HL-60 (cell line): ENCODE results near the gene ARHGAP10.

ENCODE experiments used
- DNase-seq, 2 experiments: peaks; one replicate each; pipeline ENCODE4 v3.0.0-alpha.2; 2010 to 2020; ENCODE audit warnings: low read depth in 1 of 2, low spot score in 1 of 2
- H3K27ac ChIP-seq: fragments of 250-450 bp; sonication (Bioruptor Pico); replicated peaks from 2 replicates; pipeline ENCODE4 v1.5.1; 2020; ENCODE audit warnings: mild to moderate bottlenecking, moderate library complexity
- H3K27me3 ChIP-seq: fragments of 250-450 bp; sonication (Bioruptor Pico); 2 replicates; pipeline ENCODE4 v1.5.1; 2021; ENCODE audit warnings: mild to moderate bottlenecking, moderate library complexity; ENCODE audit not compliant: insufficient read depth, poor library complexity, severe bottlenecking
- H3K4me3 ChIP-seq: replicated peaks from 2 replicates; pipeline ENCODE4 v1.5.1; 2011; ENCODE audit warnings: mild to moderate bottlenecking, control low read depth, low read length; ENCODE audit not compliant: insufficient read depth
- CTCF ChIP-seq: IDR thresholded peaks from one replicate; pipeline ENCODE4 v1.5.1; 2011; ENCODE audit warnings: low read length, control low read depth, inconsistent platforms; ENCODE audit not compliant: insufficient read depth
- GABPA ChIP-seq: IDR thresholded peaks from 2 replicates; pipeline ENCODE4 v1.6.1; 2012; ENCODE audit warnings: low read depth
- POLR2AphosphoS5 ChIP-seq: IDR thresholded peaks from 2 replicates; pipeline ENCODE4 v1.6.1; 2012; ENCODE audit warnings: low read depth
- REST ChIP-seq: IDR thresholded peaks from 2 replicates; pipeline ENCODE4 v1.6.1; 2012; ENCODE audit warnings: low read depth; ENCODE audit not compliant: insufficient replicate concordance
- SPI1 ChIP-seq: IDR thresholded peaks from 2 replicates; pipeline ENCODE4 v1.6.1; 2012; ENCODE audit warnings: low read depth, mild to moderate bottlenecking, borderline replicate concordance

The ARHGAP10 gene

DNA sequence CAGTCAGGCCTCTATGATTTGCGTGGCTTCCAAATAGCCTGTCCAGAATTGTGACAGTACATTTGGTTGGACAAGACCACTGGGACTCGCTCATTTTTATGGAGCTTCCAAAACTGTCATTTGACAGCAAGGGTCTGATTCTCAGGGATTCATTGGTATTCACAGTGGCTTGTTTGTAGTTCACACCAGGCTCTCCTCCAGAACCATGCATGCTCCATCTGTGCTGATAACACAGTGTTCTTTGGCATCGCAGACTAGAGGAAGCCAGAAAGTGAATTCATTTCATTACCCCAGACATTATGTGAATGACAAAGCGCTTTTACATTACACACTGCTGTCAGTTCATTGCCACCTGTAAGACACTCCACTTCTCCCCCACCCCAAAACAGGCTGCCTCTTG is 208.3 kb downstream of the ARHGAP10 start:
- Histone ChIP-seq H3K27me3 (no peaks in the 10 kb centered on the region), H3K4me3 (no peak overlapping the region), H3K27ac (no peak overlapping the region)
- no peak for TF ChIP-seq CTCF
- no peak for TF ChIP-seq REST
- TF ChIP-seq GABPA, result no peak
- no peak for TF ChIP-seq POLR2AphosphoS5
- no peak for TF ChIP-seq SPI1
- DNase-seq, result no peak

DNA sequence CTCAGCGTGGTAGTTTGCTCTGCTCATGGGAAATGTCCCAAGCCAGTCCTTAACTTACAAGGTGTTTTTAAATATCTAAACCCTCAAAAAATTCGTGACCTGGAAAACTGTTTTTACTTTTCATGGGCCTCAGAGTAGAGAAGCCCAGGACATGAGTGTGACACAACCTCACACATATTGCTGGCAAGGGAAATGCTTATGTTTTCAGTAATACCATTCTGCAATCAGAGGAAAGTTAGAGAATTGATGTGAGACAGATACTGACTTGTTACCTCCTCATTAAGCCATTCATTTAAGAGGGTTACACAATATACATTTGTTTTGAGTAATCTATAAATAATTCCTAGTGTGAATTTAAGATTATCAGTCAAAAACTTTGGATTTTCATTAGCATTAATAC is 209.5 kb downstream of the ARHGAP10 start:
- DNase-seq, result no peak
- no peak overlapping the region for H3K27ac ChIP-seq
- TF ChIP-seq REST, result no peak

GRCh38 chr4:147942729-147943128 is 210.8 kb downstream of the ARHGAP10 start:
- TF ChIP-seq REST (no peak), GABPA (no peak), SPI1 (no peak), CTCF (no peak), POLR2AphosphoS5 (no peak)
- no peak for DNase-seq
- Histone ChIP-seq H3K27ac (no peak overlapping the region), H3K4me3 (no peak overlapping the region), H3K27me3 (no peaks in the 10 kb centered on the region)

More for the DNA sequence above, 209.5 kb downstream of the ARHGAP10 start:
- H3K4me3 ChIP-seq, result no peak overlapping the region
- no peaks in the 10 kb centered on the region for H3K27me3 ChIP-seq

DNA sequence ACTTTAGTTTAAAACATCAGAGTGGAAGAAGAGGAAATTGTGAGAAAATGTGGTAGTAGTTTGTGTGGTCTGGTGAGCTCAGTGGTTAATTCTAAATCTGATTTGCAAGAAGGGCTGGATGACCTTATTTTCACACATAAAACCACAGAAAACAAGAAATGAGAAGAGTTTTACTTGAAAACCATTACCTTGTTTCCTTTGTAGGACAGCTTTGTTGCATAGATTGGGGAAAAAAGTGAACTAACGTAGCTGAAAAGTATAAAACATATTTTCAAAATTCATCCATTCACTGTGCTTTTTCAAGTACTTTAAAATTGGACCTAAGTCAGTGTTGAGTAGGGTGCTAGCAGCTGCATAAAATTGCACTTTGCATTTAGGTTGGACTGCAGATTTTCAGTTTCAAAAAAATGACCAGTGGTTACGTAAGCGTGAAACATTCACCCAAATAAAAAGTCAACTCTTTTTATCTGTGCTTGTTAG is 211.3 kb downstream of the ARHGAP10 start:
- DNase-seq, result peak in 1 of 2 experiments; percentile 18
- TF ChIP-seq REST, result no peak
- TF ChIP-seq SPI1, result peak; percentile 22; the same call in 1 of the 2 replicates
- H3K27ac ChIP-seq, result no peak overlapping the region
- H3K27me3 ChIP-seq, result no peaks in the 10 kb centered on the region
- H3K4me3 ChIP-seq, result no peak overlapping the region
